ENCODE data around the gene PPP1R14C.

The PPP1R14C gene

GRCh38 chr6:150150821-150151646 is 8.2 kb downstream of the PPP1R14C start:
- DNase-seq (ENCODE audit: low read depth), result no peak
- H3K4me3 ChIP-seq (ENCODE audit: low read depth, low read length), result no peak overlapping the region
- no peak for TF ChIP-seq CTCF (IDR thresholded peaks at IDR 0.05; ENCODE audit: control insufficient read depth, extremely low read depth, insufficient read depth)

GRCh38 chr6:150152891-150153876 is 10.3 kb downstream of the PPP1R14C start:
- no peak for TF ChIP-seq CTCF (IDR thresholded peaks at IDR 0.05; ENCODE audit: control insufficient read depth, extremely low read depth, insufficient read depth)
- no peak for DNase-seq (ENCODE audit: low read depth)
- no peak overlapping the region for H3K4me3 ChIP-seq (ENCODE audit: low read depth, low read length)

GRCh38 chr6:150153905-150154492 is 11.2 kb downstream of the PPP1R14C start:
- DNase-seq (ENCODE audit: low read depth), result no peak

GRCh38 chr6:150156460-150156859 is 13.6 kb downstream of the PPP1R14C start:
- TF ChIP-seq CTCF (IDR thresholded peaks at IDR 0.05; ENCODE audit: control insufficient read depth, extremely low read depth, insufficient read depth), result no peak
- no peak overlapping the region for H3K4me3 ChIP-seq (ENCODE audit: low read depth, low read length)
- no peak for DNase-seq (ENCODE audit: low read depth)

More at GRCh38 chr6:150153905-150154492, 11.2 kb downstream of the PPP1R14C start:
- no peak overlapping the region for H3K4me3 ChIP-seq (ENCODE audit: low read depth, low read length)
- no peak for TF ChIP-seq CTCF (IDR thresholded peaks at IDR 0.05; ENCODE audit: control insufficient read depth, extremely low read depth, insufficient read depth)

- DNase-seq (ENCODE audit: low read depth), result no peak
- H3K4me3 ChIP-seq (ENCODE audit: low read depth, low read length), result no peak overlapping the region
- no peak for TF ChIP-seq CTCF (IDR thresholded peaks at IDR 0.05; ENCODE audit: control insufficient read depth, extremely low read depth, insufficient read depth)
Measured at GRCh38 chr6:150157081-150157480, 14.2 kb downstream of the PPP1R14C start.

- no peak overlapping the region for H3K4me3 ChIP-seq (ENCODE audit: low read depth, low read length)
- TF ChIP-seq CTCF (IDR thresholded peaks at IDR 0.05; ENCODE audit: control insufficient read depth, extremely low read depth, insufficient read depth), result no peak
- no peak for DNase-seq (ENCODE audit: low read depth)
Measured at GRCh38 chr6:150159757-150160156, 16.9 kb downstream of the PPP1R14C start.
